K562 (cell line): ENCODE data around the gene AGPAT4.
"Not testable (repeated sequence)": the region's sequence is repeated elsewhere in the genome, so short reads cannot be mapped to it uniquely, and the experiment has no call there.

ENCODE experiments used
- ATF2 ChIP-seq: sonication (generic); formaldehyde crosslinking; IDR thresholded peaks from 2 replicates; pipeline ENCODE4 v1.8.1; 2022; ENCODE audit warnings: missing genetic modification reagents
- FOXJ3 ChIP-seq: sonication (generic); formaldehyde crosslinking; IDR thresholded peaks from 2 replicates; pipeline ENCODE4 v1.4.0; 2020; ENCODE audit warnings: mild to moderate bottlenecking, missing genetic modification reagents
- FOXK1 ChIP-seq: sonication (generic); formaldehyde crosslinking; IDR thresholded peaks from 2 replicates; pipeline ENCODE4 v1.8.0; 2022; ENCODE audit warnings: missing genetic modification reagents, mild to moderate bottlenecking, borderline replicate concordance
- POLR2A ChIP-seq: fragments of 450-650 bp; conservative IDR thresholded peaks from 2 replicates; pipeline ENCODE4 v1.6.1; 2016
- SAP30 ChIP-seq: fragments of 200-600 bp; sonication (generic); IDR thresholded peaks from 2 replicates; pipeline ENCODE4 v1.6.1; 2012; ENCODE audit warnings: borderline replicate concordance, low read depth, mild to moderate bottlenecking, moderate library complexity, low read length, control low read depth, inconsistent platforms; ENCODE audit not compliant: insufficient read depth, poor library complexity, severe bottlenecking
- THAP7 ChIP-seq: fragments of 250-450 bp; sonication (Bioruptor Pico); IDR thresholded peaks from 2 replicates; pipeline ENCODE4 v1.5.0; 2021
- ZNF140 ChIP-seq: fragments of 250-450 bp; sonication (Bioruptor Pico); IDR thresholded peaks from 2 replicates; pipeline ENCODE4 v1.8.0; 2021; ENCODE audit warnings: moderate library complexity, mild to moderate bottlenecking, inconsistent platforms
- ZNF384 ChIP-seq: IDR thresholded peaks from 2 replicates; pipeline ENCODE4 v1.6.1; 2012; ENCODE audit warnings: low read depth, low read length, improper control_type of control experiment
- ZNF699 ChIP-seq: fragments of 250-450 bp; sonication (Bioruptor Pico); IDR thresholded peaks from 2 replicates; pipeline ENCODE4 v1.8.0; 2021; ENCODE audit warnings: mild to moderate bottlenecking, moderate library complexity; ENCODE audit not compliant: insufficient replicate concordance
- ZNF707 ChIP-seq: fragments of 250-450 bp; sonication (Bioruptor Pico); conservative IDR thresholded peaks from 2 replicates; pipeline ENCODE4 v1.8.0; 2022; ENCODE audit warnings: inconsistent platforms, mild to moderate bottlenecking, moderate library complexity
- ZNF740 ChIP-seq, 3 experiments: fragments of 200-800 bp in 1 of 3; sonication (Bioruptor generic) in 1 of 3; sonication (generic) in 1 of 3; formaldehyde crosslinking in 1 of 3; IDR thresholded peaks; 2 replicates each; pipeline versions ENCODE4 v1.6.1 to v1.8.0; 2016 to 2022; ENCODE audit warnings: mild to moderate bottlenecking in 2 of 3, missing compliant biosample characterization in 2 of 3, missing genetic modification characterization in 2 of 3, missing genetic modification reagents in 1 of 3

- TF ChIP-seq FOXJ3 (CRISPR knock-in tag); ATF2; ZNF707 (CRISPR knock-in tag); POLR2A; ZNF384; THAP7; SAP30; ZNF740 (CRISPR knock-in tag; IDR thresholded peaks at IDR 0.05); ZNF740 (tag; IDR thresholded peaks at IDR 0.05); ZNF140 (CRISPR knock-in tag); FOXK1; ZNF699 (CRISPR knock-in tag): not testable (repeated sequence)
These were observed 95.7 kb downstream of the AGPAT4 start for GRCh38 chr6:161178155-161178554.
